Stimulated activated naive CD8-positive, alpha-beta T cell treated with anti-CD3 and anti-CD28 coated beads, Interleukin-15, Interleukin-2, amounts not matched to agents 100 ng/mL and 50 ng/mL, for 24 hours (primary cell): ENCODE results near the gene ODF4.
"Not testable (repeated sequence)": the region's sequence is repeated elsewhere in the genome, so short reads cannot be mapped to it uniquely, and the experiment has no call there.

ENCODE experiments used
- H3K27ac Mint-ChIP-seq: one replicate; pipeline ENCODE4 v1.8.0; 2021; ENCODE audit warnings: mild to moderate bottlenecking, mixed read lengths
- H3K27me3 Mint-ChIP-seq: one replicate; pipeline ENCODE4 v1.8.0; 2021; ENCODE audit warnings: mixed read lengths
- H3K36me3 Mint-ChIP-seq: one replicate; pipeline ENCODE4 v1.8.0; 2021; ENCODE audit warnings: low read depth, mixed read lengths
- H3K4me1 Mint-ChIP-seq: one replicate; pipeline ENCODE4 v1.8.0; 2021; ENCODE audit warnings: low read depth, mixed read lengths
- H3K4me3 Mint-ChIP-seq: one replicate; pipeline ENCODE4 v1.8.0; 2021; ENCODE audit warnings: mild to moderate bottlenecking, mixed read lengths
- H3K9me3 Mint-ChIP-seq: one replicate; pipeline ENCODE4 v1.8.0; 2021; ENCODE audit warnings: mixed read lengths

The ODF4 gene

GRCh38 chr17:8371786-8372185 lies 32.1 kb downstream of the ODF4 start:
- Mint-ChIP-seq H3K27ac (no peak overlapping the region), H3K9me3 (no peaks in the 10 kb centered on the region), H3K4me3 (no peak overlapping the region), H3K27me3 (no peaks in the 10 kb centered on the region), H3K4me1 (peaks cover 25% of the 10 kb centered on the region), H3K36me3 (peaks cover 28% of the 10 kb centered on the region)

- no peak overlapping the region for H3K4me3 Mint-ChIP-seq
- no peaks in the 10 kb centered on the region for H3K9me3 Mint-ChIP-seq
- H3K36me3 Mint-ChIP-seq = peaks cover 35% of the 10 kb centered on the region
- H3K4me1 Mint-ChIP-seq = peaks cover 31% of the 10 kb centered on the region
- no peak overlapping the region for H3K27ac Mint-ChIP-seq
- H3K27me3 Mint-ChIP-seq = no peaks in the 10 kb centered on the region
Measured at GRCh38 chr17:8372422-8372821, 32.8 kb downstream of the ODF4 start.

GRCh38 chr17:8373856-8374255 lies 34.2 kb downstream of the ODF4 start:
- H3K27me3 Mint-ChIP-seq, H3K27ac Mint-ChIP-seq, H3K4me3 Mint-ChIP-seq, H3K9me3 Mint-ChIP-seq: not testable (repeated sequence)
- peaks cover 48% of the 10 kb centered on the region for H3K36me3 Mint-ChIP-seq
- peaks cover 46% of the 10 kb centered on the region for H3K4me1 Mint-ChIP-seq

- peaks cover 57% of the 10 kb centered on the region for H3K4me1 Mint-ChIP-seq
- H3K27me3 Mint-ChIP-seq = no peaks in the 10 kb centered on the region
- peak overlapping the region; percentile 75 for H3K27ac Mint-ChIP-seq
- H3K4me3 Mint-ChIP-seq = peak overlapping the region; percentile 99
- no peaks in the 10 kb centered on the region for H3K9me3 Mint-ChIP-seq
- peaks cover 53% of the 10 kb centered on the region for H3K36me3 Mint-ChIP-seq
Measured at GRCh38 chr17:8375738-8376259, 36.2 kb downstream of the ODF4 start.

GRCh38 chr17:8376271-8377067 lies 36.8 kb downstream of the ODF4 start, which contains the start of gene KRABD2:
KRABD2 (minus strand) TSS chr17:8376704.
- peak within 1 kb of the TSS; percentile 75 for H3K27ac Mint-ChIP-seq
- H3K36me3 Mint-ChIP-seq = peaks cover 59% of the 10 kb centered on the region
- peak within 1 kb of the TSS; percentile 99 for H3K4me3 Mint-ChIP-seq
- no peaks in the 10 kb centered on the region for H3K9me3 Mint-ChIP-seq
- H3K4me1 Mint-ChIP-seq = peaks cover 62% of the 10 kb centered on the region
- no peaks in the 10 kb centered on the region for H3K27me3 Mint-ChIP-seq

GRCh38 chr17:8377422-8377821 lies 37.8 kb downstream of the ODF4 start:
- peak overlapping the region; percentile 99 for H3K4me3 Mint-ChIP-seq
- H3K9me3 Mint-ChIP-seq = no peaks in the 10 kb centered on the region
- H3K27me3 Mint-ChIP-seq = no peaks in the 10 kb centered on the region
- peaks cover 69% of the 10 kb centered on the region for H3K36me3 Mint-ChIP-seq
- H3K4me1 Mint-ChIP-seq = peaks cover 65% of the 10 kb centered on the region
- peak overlapping the region; percentile 39 for H3K27ac Mint-ChIP-seq

- H3K4me3 Mint-ChIP-seq = peak overlapping the region; percentile 99
Measured at GRCh38 chr17:8378117-8378516, 38.5 kb downstream of the ODF4 start.

GRCh38 chr17:8380049-8380448 lies 40.4 kb downstream of the ODF4 start:
- Mint-ChIP-seq H3K27me3 (no peaks in the 10 kb centered on the region), H3K4me3 (peak overlapping the region; percentile 99), H3K27ac (peak overlapping the region; percentile 98), H3K36me3 (peaks cover 76% of the 10 kb centered on the region), H3K4me1 (peaks cover 79% of the 10 kb centered on the region), H3K9me3 (no peaks in the 10 kb centered on the region)

More at GRCh38 chr17:8378117-8378516, 38.5 kb downstream of the ODF4 start:
- H3K4me1 Mint-ChIP-seq = peaks cover 69% of the 10 kb centered on the region
- peak overlapping the region; percentile 78 for H3K27ac Mint-ChIP-seq
- not testable (repeated sequence) for H3K9me3 Mint-ChIP-seq, H3K27me3 Mint-ChIP-seq
- peaks cover 76% of the 10 kb centered on the region for H3K36me3 Mint-ChIP-seq

- Mint-ChIP-seq H3K4me3 (peak overlapping the region; percentile 99), H3K9me3 (no peaks in the 10 kb centered on the region), H3K36me3 (peaks cover 59% of the 10 kb centered on the region), H3K27ac (peak overlapping the region; percentile 98), H3K27me3 (no peaks in the 10 kb centered on the region), H3K4me1 (peaks cover 63% of the 10 kb centered on the region)
Measured at GRCh38 chr17:8382052-8382879, 42.6 kb downstream of the ODF4 start.

- Mint-ChIP-seq H3K4me3 (peak overlapping the region; percentile 99), H3K36me3 (peaks cover 54% of the 10 kb centered on the region), H3K27me3 (no peaks in the 10 kb centered on the region), H3K4me1 (peaks cover 62% of the 10 kb centered on the region), H3K9me3 (no peaks in the 10 kb centered on the region), H3K27ac (peak overlapping the region; percentile 98)
Measured at GRCh38 chr17:8382880-8383142, 43.2 kb downstream of the ODF4 start.

GRCh38 chr17:8383143-8383822 lies 43.6 kb downstream of the ODF4 start, which contains the start of gene RPL26:
RPL26 (minus strand) TSS chr17:8383193; CDS start chr17:8382310, 883 bp downstream.
- Mint-ChIP-seq H3K36me3 (peaks cover 49% of the 10 kb centered on the region), H3K27me3 (no peaks in the 10 kb centered on the region), H3K4me1 (peaks cover 57% of the 10 kb centered on the region), H3K27ac (peak within 1 kb of the TSS; percentile 98), H3K4me3 (peak within 1 kb of the TSS; percentile 99), H3K9me3 (no peaks in the 10 kb centered on the region)

- Mint-ChIP-seq H3K36me3 (peaks cover 33% of the 10 kb centered on the region), H3K27me3 (no peaks in the 10 kb centered on the region), H3K9me3 (no peaks in the 10 kb centered on the region), H3K4me3 (peak overlapping the region; percentile 99), H3K4me1 (peaks cover 41% of the 10 kb centered on the region), H3K27ac (no peak overlapping the region)
Measured at GRCh38 chr17:8384801-8385378, 45.2 kb downstream of the ODF4 start.

GRCh38 chr17:8386841-8387240 lies 47.2 kb downstream of the ODF4 start:
- H3K36me3 Mint-ChIP-seq = peaks cover 14% of the 10 kb centered on the region
- H3K9me3 Mint-ChIP-seq = no peaks in the 10 kb centered on the region
- no peak overlapping the region for H3K4me3 Mint-ChIP-seq
- H3K27me3 Mint-ChIP-seq = no peaks in the 10 kb centered on the region
- H3K27ac Mint-ChIP-seq = no peak overlapping the region
- H3K4me1 Mint-ChIP-seq = peaks cover 26% of the 10 kb centered on the region

GRCh38 chr17:8387914-8388651 lies 48.4 kb downstream of the ODF4 start:
- H3K4me3 Mint-ChIP-seq = no peak overlapping the region
- no peaks in the 10 kb centered on the region for H3K27me3 Mint-ChIP-seq
- H3K9me3 Mint-ChIP-seq = no peaks in the 10 kb centered on the region
- peaks cover 20% of the 10 kb centered on the region for H3K4me1 Mint-ChIP-seq
- peaks cover 1% of the 10 kb centered on the region for H3K36me3 Mint-ChIP-seq
- H3K27ac Mint-ChIP-seq = peak overlapping the region; percentile 16
